ENCODE results near the gene MCTP2.
"Not testable (repeated sequence)": the region's sequence is repeated elsewhere in the genome, so short reads cannot be mapped to it uniquely, and the experiment has no call there.

The MCTP2 gene

DNA sequence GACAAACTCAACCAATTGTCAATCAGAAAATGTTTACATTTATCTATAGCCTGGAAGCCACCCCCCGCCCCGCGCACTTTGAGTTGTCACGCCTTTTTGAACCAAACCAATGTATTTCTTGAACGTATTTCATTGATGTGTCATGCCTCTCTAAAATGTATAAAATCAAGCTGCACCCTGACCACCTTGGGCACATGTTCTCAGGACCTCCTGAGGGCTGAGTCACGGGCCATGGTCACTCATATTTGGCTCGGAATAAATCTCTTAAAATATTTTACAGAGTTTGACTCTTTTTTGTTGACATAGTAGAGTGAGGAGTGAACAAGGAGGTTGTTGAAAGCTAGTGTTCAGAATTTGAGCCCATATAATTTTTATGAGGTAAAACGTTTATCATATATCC, 6.5 kb downstream of the MCTP2 start:
- DNase-seq: no peak

DNA sequence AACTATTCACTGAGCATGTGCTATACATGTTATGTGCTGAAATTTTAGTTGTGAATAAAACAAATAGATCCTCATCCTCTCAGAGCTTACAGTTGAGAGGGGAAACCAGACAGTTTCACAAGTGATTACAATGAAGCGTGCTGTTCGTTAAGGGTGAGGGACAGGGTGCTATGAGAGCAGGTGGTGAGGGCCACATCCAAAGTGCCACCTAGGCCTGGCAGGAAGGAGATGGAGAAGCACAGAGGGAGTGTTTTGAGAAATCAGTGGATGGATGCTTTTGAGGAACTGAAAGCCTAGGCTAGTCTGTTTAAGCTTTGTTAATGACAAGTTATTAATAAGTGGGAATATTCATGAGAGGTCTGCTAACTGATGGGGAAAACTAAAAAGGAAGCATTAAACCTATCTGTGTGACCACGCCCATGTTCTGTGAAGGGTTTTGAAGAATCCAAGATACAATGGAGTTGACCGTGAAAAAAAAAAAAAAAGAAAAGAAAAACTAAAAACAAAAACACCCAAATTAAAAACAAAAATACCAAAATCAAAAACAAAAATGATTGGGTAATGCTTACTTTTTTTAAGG, 7.3 kb downstream of the MCTP2 start:
- DNase-seq: no peak

DNA sequence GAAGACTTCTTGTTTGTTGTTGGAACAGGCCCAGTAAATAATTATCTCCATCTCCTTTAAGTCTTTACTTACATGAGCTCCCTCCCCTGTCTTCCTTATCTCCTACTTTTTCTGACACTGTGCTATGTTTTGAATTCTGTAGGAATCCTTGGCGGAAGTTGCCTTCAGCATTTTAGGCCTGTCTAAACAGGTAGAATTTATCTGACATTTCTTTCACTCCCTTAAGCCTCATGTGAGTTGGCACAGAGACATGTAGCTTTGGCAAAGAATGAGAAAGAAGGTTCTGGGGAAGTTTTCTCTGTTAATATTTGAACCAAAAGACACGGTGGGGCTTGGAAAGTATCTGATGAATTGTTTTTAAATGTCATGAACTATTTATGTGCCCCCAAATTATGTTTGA, 8.1 kb downstream of the MCTP2 start:
- DNase-seq: no peak

DNA sequence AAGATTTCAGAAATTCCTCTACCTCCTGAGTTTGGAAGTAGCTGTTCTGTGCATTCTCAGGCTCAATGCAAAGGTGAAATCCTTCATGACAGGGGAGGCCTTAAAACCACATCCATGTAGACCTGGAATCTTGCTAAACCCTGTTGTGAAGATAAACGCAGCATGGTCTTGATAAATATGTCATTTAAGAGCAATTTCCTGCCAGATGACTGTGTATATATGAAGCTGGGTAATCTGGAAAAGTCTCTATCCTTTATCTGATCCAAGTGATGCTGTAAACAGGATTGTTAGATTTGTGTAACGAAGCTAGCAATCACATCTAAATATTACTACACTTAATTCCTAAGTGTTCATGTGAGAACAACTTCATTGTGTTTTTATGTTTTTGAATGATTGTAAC, 9.1 kb downstream of the MCTP2 start:
- DNase-seq: no peak

DNA sequence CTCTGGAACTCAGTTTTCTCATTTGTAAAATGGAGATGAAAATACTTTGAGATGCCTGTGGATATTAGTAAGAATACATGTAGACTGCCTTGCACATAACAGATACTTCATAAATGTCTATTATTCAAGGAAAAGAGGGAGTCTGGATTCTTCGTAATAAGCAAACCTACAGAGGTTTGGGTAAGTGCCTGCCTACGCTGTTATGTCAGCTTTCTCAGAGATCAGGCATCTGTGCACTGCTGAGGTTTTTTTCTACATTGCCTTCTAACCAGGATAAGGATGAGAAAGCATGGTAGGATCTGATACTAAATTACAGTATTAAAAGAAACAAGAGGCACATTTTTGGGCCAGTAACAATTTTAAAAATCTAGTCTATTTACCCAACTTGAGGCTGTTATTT, 10.9 kb downstream of the MCTP2 start:
- no peak for DNase-seq

DNA sequence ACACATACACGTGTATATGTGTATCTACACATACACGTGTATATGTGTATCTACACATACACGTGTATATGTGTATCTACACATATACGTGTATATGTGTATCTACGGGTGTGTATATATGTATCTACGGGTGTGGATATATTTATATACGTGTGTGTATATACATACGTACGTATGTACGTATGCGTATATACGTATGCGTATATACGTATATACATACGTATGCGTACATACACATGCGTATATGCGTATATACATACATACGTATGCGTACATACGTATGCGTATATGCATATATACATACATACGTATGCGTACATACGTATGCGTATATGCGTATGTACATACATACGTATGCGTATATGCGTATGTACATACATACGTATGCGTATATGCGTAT, 11.6 kb downstream of the MCTP2 start:
- DNase-seq: not testable (repeated sequence)

DNA sequence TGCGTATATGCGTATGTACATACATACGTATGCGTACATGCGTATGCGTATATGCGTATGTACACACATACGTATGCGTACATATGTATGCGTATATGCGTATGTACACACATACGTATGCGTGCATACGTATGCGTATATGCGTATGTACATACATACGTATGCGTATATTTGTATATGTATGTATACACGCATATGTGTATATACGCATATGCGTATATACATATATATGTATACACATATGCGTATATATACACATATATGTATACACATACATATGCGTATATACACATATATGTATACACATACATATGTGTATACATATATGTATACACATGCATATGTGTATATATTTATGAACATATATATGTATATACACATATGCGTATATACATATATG, 12.1 kb downstream of the MCTP2 start:
- DNase-seq: no peak

DNA sequence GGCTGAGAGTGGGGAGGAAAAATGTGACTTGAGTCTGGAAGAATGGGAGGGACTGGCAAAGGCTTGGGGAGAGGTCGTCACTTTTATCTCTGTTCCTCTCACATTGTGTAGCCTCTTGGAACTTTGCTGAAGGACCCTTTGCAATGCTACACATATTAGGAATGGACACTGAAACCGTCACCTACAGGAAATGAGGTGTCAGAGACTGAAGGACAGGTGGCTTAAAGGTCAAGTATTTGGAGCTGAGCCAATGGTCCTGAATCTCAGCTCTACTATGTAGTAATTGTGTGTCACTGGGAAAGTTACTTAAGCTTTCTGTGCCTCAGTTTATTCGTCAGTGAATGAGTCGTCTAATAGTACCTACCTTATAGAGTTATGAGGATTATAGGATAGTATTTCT, 14.7 kb downstream of the MCTP2 start:
- DNase-seq: no peak

DNA sequence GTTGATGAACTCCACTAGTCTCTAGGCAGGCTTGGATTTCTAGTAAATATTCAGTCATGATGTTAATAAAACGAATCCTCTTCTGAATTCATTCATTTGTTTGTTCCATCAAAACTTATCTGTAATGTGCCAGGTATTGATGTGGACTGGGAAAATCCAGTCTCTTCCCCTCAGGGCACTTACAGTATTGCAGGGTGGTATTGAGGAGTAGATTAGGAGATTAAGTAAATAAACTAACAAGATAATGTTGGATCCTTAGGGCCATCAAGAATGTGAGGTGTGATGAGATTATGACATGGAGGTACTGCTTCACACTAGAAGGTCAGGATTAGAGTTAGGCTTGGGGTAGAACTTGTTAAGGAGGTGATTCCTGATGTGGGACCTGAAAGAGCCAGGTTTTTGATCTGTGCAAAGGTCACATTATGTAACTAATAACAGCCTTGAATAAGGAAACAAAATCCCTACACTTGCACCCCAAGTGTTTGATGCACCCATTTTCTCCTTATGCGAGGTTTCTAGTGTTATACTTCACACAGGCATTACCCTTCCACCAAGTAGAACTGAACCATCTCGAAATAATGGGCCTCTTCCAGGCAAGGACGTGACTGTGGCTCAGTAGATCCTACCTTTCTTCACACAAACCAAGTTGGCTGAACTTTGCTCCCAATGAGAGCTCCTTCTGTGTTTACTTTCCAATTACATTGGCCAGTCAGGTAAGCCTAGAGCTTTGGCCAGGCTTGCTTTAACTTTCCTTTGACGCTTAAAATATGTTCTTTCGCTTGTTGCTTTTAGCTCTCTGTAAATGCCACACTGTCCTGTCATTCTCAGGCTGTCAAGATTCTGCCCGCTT, 16.7 kb downstream of the MCTP2 start:
- no peak for DNase-seq

DNA sequence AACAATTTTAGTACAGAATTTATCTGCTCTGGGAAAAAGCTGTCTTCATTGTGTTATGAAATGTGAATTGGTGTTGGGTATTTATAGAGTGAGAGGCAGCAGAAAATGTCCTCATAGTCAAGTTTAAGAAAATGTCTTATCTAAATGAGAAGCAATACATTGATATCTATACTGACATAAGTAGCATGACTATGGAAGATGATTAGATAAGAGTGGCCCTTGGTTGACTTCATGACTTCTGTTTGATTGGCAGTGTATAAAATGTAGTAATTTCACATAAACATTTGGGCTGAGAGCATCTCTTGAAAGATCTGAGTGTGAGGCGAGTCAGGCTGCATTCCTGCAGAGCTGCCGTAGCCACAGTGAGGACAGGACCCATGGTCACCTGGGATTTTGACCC, 19.4 kb downstream of the MCTP2 start:
- no peak for DNase-seq

DNA sequence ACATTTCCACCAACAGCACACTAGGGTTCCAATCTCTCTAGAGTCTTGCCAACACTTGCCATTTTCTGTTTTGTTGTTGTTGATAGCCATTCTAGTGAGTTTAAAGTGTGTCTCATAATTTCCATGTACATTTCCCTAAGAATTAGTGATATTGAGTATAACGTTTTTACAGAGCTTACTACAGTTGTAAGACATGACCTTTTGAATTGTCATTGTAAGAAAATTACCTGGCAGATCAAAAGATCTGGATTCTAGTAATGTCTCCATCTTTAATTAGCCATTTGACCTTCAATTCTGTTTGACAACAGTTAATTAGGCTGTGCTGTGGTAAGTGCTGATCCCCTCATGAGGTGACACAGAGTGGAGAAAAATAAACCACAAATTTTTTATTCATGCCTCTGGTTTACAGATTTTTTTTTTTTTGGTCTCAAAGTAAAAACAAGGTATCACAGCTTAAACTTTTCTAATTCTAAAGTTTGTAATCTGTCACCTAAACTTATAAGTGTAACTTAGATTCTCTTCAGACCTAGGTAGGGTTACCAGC, 20.9 kb downstream of the MCTP2 start:
- no peak for DNase-seq

DNA sequence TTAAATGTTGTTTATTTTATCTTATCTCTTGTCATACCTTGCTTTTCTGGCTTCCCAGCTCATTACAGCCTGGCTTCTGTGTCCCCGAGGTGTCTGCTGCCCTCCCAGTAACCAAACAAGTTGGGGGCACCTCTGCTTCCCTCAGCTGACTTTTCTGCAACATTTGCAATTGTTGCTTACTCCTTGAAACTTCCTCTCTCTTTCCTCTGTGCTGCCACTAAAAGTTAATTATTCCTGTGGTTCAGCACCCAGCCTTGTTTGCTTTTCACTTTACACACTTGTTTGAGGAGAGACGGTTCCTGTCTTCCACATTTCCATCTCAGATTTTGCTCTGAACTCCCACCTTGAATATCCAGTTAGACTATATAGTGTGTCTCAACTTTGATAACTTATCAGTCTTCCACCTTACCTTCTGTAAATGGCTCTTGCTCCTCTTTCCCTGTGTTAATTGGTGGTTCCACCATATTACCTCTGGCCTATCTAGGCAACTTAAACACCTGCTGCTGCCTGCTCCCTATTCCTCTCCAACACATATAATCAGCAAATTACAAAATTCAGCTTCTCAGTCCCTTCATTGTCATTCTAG, 21.6 kb downstream of the MCTP2 start:
- no peak for DNase-seq

DNA sequence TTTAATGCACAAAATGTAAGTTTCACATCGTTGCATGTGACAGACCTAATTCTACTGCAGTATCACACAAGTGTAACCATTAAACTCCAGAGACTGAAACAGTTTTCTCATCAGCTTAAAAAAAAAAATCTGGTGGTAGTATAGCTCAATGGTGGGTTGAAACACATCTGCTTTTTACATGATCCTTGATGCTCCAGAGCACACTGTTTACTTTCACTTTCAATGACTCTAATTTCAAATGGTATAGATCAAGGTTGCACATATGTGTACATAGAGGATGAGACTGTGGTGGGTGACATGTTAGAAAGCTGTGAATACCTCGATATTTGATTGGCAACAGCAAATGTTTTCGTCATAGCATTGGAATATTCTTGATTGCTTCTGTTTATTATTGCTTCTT, 22.4 kb downstream of the MCTP2 start:
- DNase-seq: no peak

DNA sequence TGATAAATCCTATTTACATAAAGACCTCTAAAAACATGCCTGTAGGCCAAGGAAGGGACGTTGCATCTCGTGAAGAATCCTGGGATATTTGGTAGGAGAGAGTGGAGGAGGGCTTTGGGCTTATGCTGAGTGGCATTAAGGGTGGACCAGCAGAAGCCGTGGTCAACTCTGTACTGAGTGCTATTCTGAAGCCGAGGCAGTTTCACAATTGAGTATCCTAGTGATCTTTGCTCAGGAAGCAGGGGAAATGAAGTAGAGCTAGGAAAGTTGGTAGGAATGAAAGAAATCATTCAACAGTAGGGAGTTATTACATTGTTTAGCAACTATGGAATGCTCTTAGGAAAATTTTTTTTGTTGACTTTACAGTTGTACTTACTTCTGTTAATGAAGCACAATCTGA, 24.2 kb downstream of the MCTP2 start:
- DNase-seq: no peak

DNA sequence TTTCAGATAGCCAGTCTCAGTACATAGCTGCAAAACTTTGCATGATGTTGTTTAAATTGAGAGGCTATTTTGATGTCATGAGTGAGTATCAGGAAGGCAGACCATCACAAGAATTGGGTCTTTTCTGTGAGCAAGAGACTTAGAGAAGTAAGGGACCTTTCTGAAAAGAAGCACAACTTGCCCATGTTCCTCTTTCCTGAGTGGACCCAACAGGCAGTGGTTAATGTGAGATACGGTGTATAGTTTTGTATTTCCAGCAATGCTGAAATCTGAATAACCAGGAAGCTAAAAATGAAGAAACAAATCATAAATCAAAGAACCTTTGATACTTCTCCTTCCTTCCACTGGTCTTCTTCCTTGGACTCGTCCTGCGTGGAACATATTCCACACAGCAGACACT, 25.1 kb downstream of the MCTP2 start:
- DNase-seq: no peak

DNA sequence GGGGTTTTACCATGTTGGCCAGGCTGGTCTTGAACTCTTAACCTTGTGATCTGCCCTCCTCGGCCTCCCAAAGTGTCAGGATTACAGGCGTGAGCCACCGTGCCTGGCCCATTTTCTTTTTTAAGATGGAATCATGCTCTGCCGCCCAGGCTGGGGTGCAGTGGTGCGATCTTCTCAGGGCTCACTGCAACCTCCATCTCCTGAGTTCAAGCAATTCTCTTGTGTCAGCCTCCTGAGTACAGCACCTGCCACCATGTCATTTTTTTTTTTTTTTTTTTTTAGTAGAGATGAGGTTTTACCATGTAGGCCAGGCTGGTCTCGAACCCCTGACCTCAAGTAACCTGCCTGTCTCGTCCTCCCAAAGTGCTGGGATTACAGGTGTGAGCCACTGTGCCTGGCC, 26.4 kb downstream of the MCTP2 start:
- DNase-seq: not testable (repeated sequence)

DNA sequence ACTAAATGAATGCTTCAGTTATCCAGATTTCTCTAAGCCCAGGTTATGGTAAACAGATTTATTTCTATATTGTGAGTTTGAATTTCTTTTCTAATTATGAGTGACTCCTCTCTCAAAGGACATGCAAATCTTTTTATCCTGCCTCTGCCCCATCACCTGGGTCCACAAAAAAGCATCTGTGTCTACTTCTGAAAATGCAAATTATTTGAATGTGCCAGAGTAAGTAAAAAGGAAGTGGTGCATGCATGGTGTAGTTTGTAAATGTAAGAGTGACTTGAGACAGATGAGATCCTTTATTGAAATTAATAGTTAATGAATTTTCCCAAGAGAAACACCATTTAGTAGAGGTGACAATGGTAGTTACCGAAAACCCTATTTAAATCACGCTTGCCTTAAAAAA, 26.9 kb downstream of the MCTP2 start:
- no peak for DNase-seq

DNA sequence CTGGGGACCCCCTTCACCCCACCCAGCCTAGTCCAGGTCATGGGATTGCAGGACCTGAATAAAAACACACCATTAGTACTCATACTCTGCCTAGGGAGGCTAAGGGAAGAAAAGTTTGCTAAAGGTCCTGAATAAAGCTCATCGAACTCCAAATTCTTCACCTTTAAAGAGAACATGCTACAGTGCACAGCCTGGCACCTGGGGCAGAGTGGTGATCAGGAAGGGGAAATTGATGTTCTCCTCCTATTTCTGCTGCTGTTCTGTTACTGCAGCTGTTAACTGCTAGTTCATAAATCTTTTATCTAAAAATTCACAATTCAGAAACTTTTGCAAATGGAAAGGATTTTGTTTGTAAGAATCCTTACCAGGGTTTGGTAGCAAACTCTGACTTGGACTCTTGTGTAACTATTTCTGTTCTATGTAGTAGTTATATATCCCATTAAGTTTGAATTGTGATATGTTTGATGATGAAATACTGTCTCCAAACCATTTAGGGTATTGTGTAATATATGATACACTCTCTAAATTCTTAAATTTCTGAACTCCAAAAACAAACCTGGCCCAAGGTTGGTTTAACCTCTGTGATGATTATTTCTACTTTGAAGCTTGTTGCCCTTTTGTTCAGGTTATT, 27.9 kb downstream of the MCTP2 start:
- no peak for DNase-seq

DNA sequence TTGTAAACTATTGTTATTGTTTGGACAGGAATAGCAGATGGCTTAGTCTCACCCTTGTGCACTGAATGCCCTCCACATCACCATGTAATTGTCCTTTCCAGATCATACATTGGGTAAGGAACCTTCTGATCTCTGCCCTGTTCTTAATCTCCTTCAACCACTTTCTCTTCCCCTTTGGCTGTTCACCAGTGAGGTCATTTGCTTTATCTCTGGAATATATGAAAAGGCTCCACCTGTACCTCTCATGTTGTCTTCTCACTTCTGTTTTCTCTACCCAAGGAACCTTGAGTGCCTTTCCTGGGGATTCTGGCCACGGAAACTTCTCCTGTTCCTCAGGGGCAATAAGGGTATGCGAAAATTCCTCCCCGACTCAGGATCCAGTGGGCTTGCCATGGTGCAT, 28.5 kb downstream of the MCTP2 start:
- no peak for DNase-seq

DNA sequence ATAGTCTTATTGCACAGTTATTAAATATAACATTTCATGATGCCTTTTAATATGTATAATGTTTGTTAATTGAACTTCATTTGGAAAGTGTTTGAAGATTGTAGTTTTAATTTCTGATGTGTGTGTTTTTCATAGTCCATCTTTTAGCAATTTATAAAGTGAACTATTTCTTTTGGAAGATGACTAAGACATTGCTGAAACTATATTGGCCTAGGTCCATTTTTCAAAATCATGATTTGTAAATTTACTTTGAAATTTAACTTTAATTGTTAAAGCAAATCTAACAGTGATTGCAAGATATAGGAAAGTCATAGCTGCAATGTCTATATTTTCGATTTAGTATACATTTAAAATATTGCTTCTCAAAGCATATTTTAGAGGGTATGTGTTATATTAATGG, 30.8 kb downstream of the MCTP2 start:
- DNase-seq: no peak

DNA sequence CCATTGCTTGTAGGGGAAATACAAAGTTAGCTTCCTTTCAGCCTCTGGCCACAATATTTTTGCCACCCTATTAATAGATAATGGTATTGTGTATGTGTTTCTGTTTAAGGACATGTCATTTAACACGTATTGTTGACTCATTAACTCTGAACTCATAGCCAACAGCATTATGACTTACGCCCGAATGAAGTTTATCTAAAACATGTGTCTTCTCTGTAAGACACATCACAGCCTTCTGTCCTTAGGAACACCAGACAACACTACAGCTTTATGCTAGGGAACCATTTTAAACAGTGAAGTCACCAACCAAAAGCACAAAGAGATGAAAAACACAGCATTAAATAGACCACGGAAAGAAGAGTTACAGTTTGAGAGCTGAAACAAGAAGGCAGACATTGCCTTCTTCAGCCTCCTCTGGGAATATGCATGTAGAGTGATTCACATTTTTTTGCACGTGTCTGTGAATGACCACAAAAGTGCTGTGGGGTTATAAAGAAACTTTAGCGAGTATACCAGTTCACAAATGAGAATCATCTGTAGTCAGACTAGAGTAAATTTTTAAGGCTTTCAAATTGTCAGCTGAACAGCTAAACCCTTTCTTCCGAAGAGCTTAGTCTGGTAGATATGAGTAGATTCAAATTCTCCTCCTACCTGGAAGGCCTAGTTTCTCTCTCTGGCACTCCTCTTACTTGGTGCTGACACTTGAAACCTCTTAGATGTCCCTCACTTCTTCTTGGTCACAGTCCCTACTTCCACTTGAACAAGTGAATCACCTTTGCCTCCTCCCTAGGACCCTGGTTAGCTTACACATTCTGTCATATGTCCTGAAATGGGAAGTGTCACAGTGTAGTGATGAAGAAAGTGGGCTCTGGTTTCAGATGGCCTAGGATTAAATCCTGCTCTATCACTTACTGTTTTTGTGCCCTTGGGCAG, 32.2 kb downstream of the MCTP2 start:
- DNase-seq: no peak

DNA sequence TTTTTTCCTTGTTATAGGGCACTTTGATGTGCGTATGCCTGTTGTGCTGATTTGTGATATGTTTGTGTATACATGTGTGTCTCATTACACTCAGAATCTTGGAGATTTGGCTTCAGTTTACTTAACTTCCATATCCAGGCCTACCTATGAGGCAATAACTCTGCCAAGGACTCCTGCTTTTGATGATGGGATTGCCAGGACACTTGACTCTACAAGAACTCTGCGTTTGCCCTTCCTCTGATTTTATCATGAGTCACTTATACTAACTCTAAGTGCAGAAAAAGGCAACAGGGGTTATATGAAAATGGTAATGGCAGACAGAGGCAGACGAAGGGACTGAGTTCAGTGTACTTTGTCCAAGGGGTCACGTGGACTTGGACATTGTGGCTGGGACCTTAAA, 33.6 kb downstream of the MCTP2 start:
- no peak for DNase-seq

DNA sequence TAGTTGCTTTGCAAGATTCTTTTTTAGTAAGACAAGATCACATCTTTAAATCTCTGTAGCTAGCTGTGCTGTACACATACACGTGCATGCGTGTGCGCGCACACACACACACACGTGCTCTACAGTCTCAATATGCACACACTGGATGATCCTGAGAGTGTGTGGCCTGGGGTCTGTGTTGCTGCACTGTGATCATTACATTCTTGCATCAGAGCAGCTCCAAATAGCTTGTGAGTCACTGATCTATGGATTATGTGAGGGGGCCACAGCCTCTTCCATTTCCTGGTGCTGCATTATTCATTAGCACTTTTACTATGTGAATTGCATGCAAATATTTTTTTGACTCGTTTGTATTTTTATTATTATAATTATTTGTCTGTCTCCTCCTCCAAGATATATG, 34.6 kb downstream of the MCTP2 start:
- DNase-seq: no peak

Data from right hindlimb (tissue), 1 donor.